ENCODE measurements around the gene ZNF140.

The ZNF140 gene

DNA sequence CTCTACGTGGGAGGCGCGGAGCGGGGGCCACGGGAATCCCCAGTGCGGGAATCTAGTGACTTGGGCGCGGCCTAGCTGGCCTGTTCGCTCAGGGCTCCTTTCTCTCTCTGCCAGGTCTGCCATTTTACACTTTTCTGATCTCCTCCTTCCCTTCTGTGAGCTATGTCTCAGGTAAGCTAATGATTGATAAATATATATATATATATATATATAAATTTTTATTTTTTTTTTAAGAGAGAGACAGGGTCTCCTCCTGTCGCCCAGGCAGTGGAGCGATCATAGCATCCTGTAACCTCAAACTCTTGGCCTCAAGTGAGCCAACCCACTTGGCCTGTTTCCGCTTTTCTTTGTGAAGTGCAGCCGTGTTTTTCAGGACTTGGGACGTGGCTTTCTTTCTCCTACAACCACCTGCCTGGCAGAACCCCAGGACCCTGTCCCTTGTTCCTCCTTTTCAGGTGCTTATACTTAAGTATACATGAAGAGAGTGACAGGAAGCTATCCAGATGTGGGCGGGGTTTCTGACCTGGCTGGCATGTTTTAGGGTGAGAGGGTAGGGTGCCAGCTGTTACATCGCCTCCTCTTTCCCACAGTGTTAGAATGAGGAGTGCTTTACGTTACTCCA is 547 bp downstream of the ZNF140 start:
- H3K27me3 ChIP-seq (replicated peaks; ENCODE audit: control insufficient read depth, insufficient read depth, low read length): no peaks in the 10 kb centered on the region
- peak overlapping the region; percentile 98 for H3K9ac ChIP-seq (ENCODE audit: low read length)
- peaks cover 43% of the 10 kb centered on the region for H3K36me3 ChIP-seq (ENCODE audit: control insufficient read depth, insufficient read depth, low read length, severe bottlenecking)
- DNase-seq (ENCODE audit: low read depth): no peak
- peaks cover 74% of the 10 kb centered on the region for H3K9me3 ChIP-seq (ENCODE audit: control insufficient read depth, low read length)
- H3K4me3 ChIP-seq (ENCODE audit: low read length): peak overlapping the region; percentile 87
- H3K4me1 ChIP-seq (ENCODE audit: control insufficient read depth, insufficient read depth, low read length): peaks cover 5% of the 10 kb centered on the region

DNA sequence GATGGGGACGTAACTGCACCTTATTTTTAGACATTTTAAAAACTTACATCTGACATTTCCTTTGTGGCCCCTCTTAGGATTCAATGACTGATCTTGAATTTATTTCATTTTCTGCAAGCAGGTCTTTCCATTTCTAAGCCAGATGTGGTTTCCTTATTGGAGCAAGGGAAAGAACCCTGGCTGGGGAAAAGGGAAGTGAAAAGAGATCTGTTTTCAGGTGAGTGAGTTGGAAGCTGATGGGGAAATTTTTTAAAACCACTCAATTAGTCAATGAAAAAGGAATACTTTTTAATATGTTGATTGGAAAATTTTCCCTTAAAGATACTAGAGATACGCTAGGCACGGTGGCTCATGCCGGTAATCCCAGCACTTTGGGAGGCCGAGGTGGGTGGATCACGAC is 2.6 kb downstream of the ZNF140 start:
- Histone ChIP-seq H3K9me3 (ENCODE audit: control insufficient read depth, low read length) (peaks cover 76% of the 10 kb centered on the region), H3K9ac (ENCODE audit: low read length) (no peak overlapping the region), H3K27me3 (replicated peaks; ENCODE audit: control insufficient read depth, insufficient read depth, low read length) (no peaks in the 10 kb centered on the region), H3K4me3 (ENCODE audit: low read length) (peak overlapping the region; percentile 87), H3K36me3 (ENCODE audit: control insufficient read depth, insufficient read depth, low read length, severe bottlenecking) (peaks cover 64% of the 10 kb centered on the region), H3K4me1 (ENCODE audit: control insufficient read depth, insufficient read depth, low read length) (peaks cover 5% of the 10 kb centered on the region)
- no peak for DNase-seq (ENCODE audit: low read depth)

DNA sequence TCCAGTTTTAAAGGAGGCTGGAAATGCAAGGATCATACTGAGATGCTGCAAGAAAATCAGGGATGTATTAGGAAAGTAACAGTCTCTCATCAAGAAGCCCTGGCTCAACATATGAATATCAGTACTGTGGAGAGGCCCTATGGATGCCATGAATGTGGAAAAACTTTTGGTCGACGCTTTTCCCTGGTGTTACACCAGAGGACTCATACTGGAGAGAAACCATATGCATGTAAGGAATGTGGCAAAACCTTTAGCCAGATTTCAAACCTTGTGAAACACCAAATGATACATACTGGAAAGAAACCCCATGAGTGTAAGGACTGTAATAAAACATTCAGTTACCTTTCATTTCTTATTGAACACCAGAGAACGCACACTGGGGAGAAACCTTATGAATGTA is 24.9 kb downstream of the ZNF140 start:
- no peaks in the 10 kb centered on the region for H3K27me3 ChIP-seq (replicated peaks; ENCODE audit: control insufficient read depth, insufficient read depth, low read length)
- H3K9ac ChIP-seq (ENCODE audit: low read length): no peak overlapping the region
- peak overlapping the region; percentile 75 for H3K4me3 ChIP-seq (ENCODE audit: low read length)
- peaks cover 92% of the 10 kb centered on the region for H3K36me3 ChIP-seq (ENCODE audit: control insufficient read depth, insufficient read depth, low read length, severe bottlenecking)
- DNase-seq (ENCODE audit: low read depth): no peak
- peaks cover 100% of the 10 kb centered on the region for H3K9me3 ChIP-seq (ENCODE audit: control insufficient read depth, low read length)
- no peaks in the 10 kb centered on the region for H3K4me1 ChIP-seq (ENCODE audit: control insufficient read depth, insufficient read depth, low read length)

DNA sequence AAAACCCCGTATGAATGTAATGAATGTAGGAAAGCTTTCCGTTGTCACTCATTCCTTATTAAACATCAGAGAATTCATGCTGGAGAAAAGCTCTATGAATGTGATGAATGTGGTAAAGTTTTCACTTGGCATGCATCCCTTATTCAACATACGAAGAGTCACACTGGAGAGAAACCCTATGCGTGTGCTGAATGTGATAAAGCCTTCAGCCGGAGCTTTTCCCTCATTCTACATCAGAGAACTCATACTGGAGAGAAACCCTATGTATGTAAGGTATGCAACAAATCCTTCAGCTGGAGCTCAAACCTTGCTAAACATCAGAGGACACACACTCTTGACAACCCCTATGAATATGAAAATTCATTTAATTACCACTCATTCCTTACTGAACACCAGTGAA is 25.5 kb downstream of the ZNF140 start:
- Histone ChIP-seq H3K4me3 (ENCODE audit: low read length) (peak overlapping the region; percentile 75), H3K27me3 (replicated peaks; ENCODE audit: control insufficient read depth, insufficient read depth, low read length) (no peaks in the 10 kb centered on the region), H3K4me1 (ENCODE audit: control insufficient read depth, insufficient read depth, low read length) (no peaks in the 10 kb centered on the region), H3K9ac (ENCODE audit: low read length) (no peak overlapping the region), H3K9me3 (ENCODE audit: control insufficient read depth, low read length) (peaks cover 100% of the 10 kb centered on the region), H3K36me3 (ENCODE audit: control insufficient read depth, insufficient read depth, low read length, severe bottlenecking) (peaks cover 88% of the 10 kb centered on the region)
- DNase-seq (ENCODE audit: low read depth): peak; percentile 5

DNA sequence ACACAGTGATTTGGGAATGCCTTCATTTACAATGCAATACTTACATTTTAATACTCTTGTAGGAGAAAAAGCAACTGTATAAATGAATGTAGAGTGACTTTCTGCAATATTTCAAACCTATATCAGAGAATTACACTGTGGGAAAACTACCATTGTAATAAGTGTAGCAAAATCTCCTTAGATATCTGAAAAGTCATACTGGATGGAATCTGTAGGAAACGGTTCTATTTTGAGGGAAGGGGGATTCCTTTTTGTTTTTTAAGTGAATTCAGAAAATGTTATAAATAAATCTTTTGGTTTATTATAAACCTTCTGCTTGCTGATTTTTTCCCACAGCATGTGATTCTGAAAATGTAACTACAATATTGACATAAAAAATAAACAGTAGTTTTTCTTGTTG is 26.4 kb downstream of the ZNF140 start:
- no peaks in the 10 kb centered on the region for H3K27me3 ChIP-seq (replicated peaks; ENCODE audit: control insufficient read depth, insufficient read depth, low read length)
- DNase-seq (ENCODE audit: low read depth): no peak
- H3K4me3 ChIP-seq (ENCODE audit: low read length): peak overlapping the region; percentile 75
- no peaks in the 10 kb centered on the region for H3K4me1 ChIP-seq (ENCODE audit: control insufficient read depth, insufficient read depth, low read length)
- peaks cover 79% of the 10 kb centered on the region for H3K36me3 ChIP-seq (ENCODE audit: control insufficient read depth, insufficient read depth, low read length, severe bottlenecking)
- H3K9ac ChIP-seq (ENCODE audit: low read length): no peak overlapping the region
- peaks cover 100% of the 10 kb centered on the region for H3K9me3 ChIP-seq (ENCODE audit: control insufficient read depth, low read length)

DNA sequence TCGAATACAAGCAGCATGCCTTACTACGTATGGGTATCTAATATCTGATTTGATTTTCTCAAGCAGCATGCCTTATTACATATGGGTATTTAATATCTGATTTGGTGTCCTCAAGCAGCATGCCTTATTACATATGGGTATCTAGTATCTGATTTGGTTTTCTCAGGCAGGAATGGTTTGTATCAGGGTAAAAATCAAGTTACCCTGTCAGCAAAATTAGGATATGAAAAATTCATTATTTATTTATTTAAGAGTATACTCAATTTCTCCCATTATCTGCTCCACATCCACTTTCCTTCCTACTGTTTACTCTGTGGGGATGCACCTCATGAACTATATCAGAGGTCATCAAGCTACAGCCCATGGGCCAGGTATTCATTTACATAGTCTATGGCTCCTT is 27.4 kb downstream of the ZNF140 start:
- Histone ChIP-seq H3K27me3 (replicated peaks; ENCODE audit: control insufficient read depth, insufficient read depth, low read length) (no peaks in the 10 kb centered on the region), H3K4me3 (ENCODE audit: low read length) (peak overlapping the region; percentile 75), H3K4me1 (ENCODE audit: control insufficient read depth, insufficient read depth, low read length) (no peaks in the 10 kb centered on the region), H3K9me3 (ENCODE audit: control insufficient read depth, low read length) (peaks cover 97% of the 10 kb centered on the region), H3K9ac (ENCODE audit: low read length) (no peak overlapping the region), H3K36me3 (ENCODE audit: control insufficient read depth, insufficient read depth, low read length, severe bottlenecking) (peaks cover 69% of the 10 kb centered on the region)
- DNase-seq (ENCODE audit: low read depth): no peak

DNA sequence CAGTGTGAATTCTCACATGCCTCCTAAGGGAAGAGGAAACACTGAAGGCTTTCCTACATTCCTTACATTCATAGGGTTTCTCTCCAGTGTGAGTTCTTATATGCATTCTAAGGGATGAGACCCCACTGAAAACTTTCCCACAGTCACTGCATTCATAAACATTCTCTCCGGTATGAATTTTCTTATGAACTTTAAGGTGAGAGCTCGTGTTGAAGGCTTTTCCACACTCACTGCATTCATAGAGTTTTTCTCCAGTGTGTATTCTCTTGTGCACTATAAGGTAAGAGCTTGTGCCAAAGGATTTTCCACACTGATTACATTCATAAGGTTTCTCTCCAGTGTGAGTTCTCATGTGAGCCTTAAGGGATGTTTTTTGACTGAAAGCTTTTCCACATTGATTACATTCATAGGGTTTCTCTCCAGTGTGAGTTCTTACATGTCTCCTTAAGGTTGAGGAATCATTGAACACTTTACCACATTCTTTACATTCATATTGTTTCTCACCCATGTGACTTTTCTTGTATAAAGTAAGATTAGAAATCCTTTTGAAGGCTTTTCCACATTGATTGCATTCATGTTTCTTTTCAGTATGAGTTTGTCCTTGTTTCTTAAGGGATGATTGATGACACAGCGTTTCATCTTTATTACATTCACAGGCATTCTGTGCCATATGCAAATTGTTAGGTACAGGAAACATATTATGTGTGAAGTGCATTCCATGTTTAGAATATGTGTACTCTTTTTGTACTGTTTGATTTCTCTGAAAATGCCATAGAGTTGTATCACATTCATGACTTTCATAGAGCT is 39.9 kb downstream of the ZNF140 start:
- peak overlapping the region; percentile 72 for H3K4me3 ChIP-seq (ENCODE audit: low read length)
- DNase-seq (ENCODE audit: low read depth): no peak
- no peaks in the 10 kb centered on the region for H3K27me3 ChIP-seq (replicated peaks; ENCODE audit: control insufficient read depth, insufficient read depth, low read length)
- H3K9ac ChIP-seq (ENCODE audit: low read length): no peak overlapping the region
- H3K4me1 ChIP-seq (ENCODE audit: control insufficient read depth, insufficient read depth, low read length): no peaks in the 10 kb centered on the region
- H3K36me3 ChIP-seq (ENCODE audit: control insufficient read depth, insufficient read depth, low read length, severe bottlenecking): peaks cover 73% of the 10 kb centered on the region
- peaks cover 100% of the 10 kb centered on the region for H3K9me3 ChIP-seq (ENCODE audit: control insufficient read depth, low read length)

DNA sequence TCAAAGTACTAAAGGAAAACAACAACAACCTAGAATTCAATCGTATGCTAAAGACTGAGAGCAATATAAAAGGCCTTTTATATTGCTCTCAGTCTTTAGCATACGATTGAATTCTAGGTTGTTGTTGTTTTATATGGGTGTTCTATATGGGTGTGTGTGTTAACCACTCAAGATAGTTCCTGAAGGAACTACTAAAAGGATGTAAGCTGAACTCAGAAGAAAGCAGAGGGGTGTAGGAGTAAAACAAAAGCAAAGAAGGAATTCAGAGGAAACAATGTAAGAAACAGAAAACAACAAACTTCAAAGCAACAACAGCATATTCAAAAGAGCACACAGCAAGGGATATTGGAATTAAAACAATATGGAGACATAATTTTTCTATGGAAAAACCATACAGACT is 44.0 kb downstream of the ZNF140 start:
- Histone ChIP-seq H3K9ac (ENCODE audit: low read length) (no peak overlapping the region), H3K4me3 (ENCODE audit: low read length) (peak overlapping the region; percentile 72), H3K27me3 (replicated peaks; ENCODE audit: control insufficient read depth, insufficient read depth, low read length) (no peaks in the 10 kb centered on the region), H3K4me1 (ENCODE audit: control insufficient read depth, insufficient read depth, low read length) (no peaks in the 10 kb centered on the region), H3K36me3 (ENCODE audit: control insufficient read depth, insufficient read depth, low read length, severe bottlenecking) (peaks cover 58% of the 10 kb centered on the region), H3K9me3 (ENCODE audit: control insufficient read depth, low read length) (peaks cover 85% of the 10 kb centered on the region)
- no peak for DNase-seq (ENCODE audit: low read depth)

DNA sequence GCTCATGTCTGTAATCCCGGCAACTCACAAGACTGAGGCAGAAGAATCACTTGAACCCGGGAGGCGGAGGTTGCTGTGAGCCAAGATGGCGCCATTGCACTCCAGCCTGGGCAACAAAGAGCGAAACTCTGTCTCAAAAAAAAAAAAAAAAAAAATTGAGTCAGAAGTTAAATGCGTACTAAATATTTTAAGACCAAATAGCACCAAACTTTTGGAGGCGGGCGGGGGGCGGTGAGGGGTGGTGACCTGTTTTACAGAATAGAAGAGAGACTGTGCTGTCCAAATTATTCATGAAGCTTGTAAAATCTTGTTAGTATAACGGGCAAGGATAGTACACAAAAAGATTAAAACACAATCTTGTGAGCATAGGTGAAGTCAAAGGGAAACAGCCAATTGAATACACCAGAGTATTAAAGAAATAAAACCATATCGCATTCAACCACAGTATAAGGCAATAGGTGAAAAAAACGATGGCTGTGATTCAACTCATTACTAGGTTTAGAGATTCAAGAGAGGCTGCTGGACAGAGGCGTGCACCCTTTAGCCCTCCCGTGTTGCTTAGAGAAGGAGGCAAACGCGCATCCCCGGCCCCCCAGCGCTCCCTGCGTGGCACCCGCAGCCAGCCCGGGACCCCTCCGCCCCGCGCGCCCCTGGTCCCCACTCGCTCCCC is 48.8 kb downstream of the ZNF140 start:
- Histone ChIP-seq H3K4me1 (ENCODE audit: control insufficient read depth, insufficient read depth, low read length) (peaks cover 7% of the 10 kb centered on the region), H3K36me3 (ENCODE audit: control insufficient read depth, insufficient read depth, low read length, severe bottlenecking) (peaks cover 29% of the 10 kb centered on the region), H3K27me3 (replicated peaks; ENCODE audit: control insufficient read depth, insufficient read depth, low read length) (no peaks in the 10 kb centered on the region), H3K4me3 (ENCODE audit: low read length) (peak overlapping the region; percentile 98), H3K9ac (ENCODE audit: low read length) (peak overlapping the region; percentile 91), H3K9me3 (ENCODE audit: control insufficient read depth, low read length) (peaks cover 51% of the 10 kb centered on the region)
- DNase-seq (ENCODE audit: low read depth): no peak

DNA sequence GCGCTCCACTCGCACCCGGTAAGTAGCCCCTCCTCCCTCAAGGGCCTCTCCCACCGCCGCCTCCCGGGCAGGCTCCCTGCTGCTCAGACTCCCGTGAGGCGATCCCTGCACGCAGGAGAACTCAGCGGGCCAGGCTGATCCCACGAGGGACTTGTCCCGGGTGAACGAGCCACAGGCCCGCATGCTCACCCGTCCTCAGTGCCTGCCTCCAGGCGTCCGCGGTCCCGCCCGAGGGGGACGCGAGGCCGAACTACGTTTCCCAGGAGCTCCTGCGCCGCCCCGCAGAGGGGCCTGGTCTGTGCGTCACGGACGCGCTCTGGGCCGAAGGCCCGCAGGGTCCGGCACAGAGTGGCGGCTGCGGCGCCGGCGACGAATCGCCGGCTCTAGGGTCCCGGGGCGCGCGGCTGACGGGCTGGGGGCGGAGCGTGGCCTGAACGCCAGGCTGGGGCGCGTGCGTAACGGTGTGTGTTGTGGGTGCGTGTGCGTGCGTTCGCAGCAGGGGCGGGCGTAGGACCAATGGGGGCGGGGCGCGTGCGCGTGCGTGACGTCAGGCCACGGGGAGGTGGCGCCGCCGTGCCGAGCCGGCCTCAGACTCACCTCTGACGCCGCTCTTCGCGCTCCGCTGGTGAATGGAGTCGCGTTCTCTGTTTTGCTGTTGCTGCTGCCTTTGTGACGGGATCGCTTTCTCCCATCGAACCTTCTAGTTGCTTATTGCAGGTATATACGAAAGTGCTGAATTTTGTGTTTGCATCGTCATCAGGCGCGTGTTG is 49.5 kb downstream of the ZNF140 start, which contains the start of the genes ZNF10 and ZNF891:
ZNF10 (plus strand) TSS at position 590 of the 770 bp plus-strand sequence. CDS start 13,866 bp downstream, outside the sequence.
ZNF891 (minus strand) TSS at position 237 of the 770 bp plus-strand sequence. CDS start 8,356 bp downstream, outside the sequence.
- Histone ChIP-seq H3K27me3 (replicated peaks; ENCODE audit: control insufficient read depth, insufficient read depth, low read length) (no peaks in the 10 kb centered on the region), H3K9ac (ENCODE audit: low read length) (peak within 1 kb of the TSS; percentile 91), H3K4me3 (ENCODE audit: low read length) (peak within 1 kb of the TSS; percentile 98), H3K36me3 (ENCODE audit: control insufficient read depth, insufficient read depth, low read length, severe bottlenecking) (peaks cover 29% of the 10 kb centered on the region), H3K9me3 (ENCODE audit: control insufficient read depth, low read length) (peaks cover 51% of the 10 kb centered on the region), H3K4me1 (ENCODE audit: control insufficient read depth, insufficient read depth, low read length) (peaks cover 7% of the 10 kb centered on the region)
- DNase-seq (ENCODE audit: low read depth): peak; percentile 98
